GM12891 (cell line): ENCODE measurements around the gene DCDC2C.

Experiments
- PAX5 ChIP-seq: IDR thresholded peaks from 2 replicates; pipeline ENCODE4 v1.6.1; 2011; ENCODE audit warnings: low read length, moderate library complexity, mild to moderate bottlenecking; ENCODE audit not compliant: insufficient read depth, severe bottlenecking
- POLR2A ChIP-seq: IDR thresholded peaks from 2 replicates; pipeline ENCODE4 v1.6.1; 2011; ENCODE audit warnings: low read depth, low read length, control low read depth
- POLR2AphosphoS5 ChIP-seq: IDR thresholded peaks from 2 replicates; pipeline ENCODE4 v1.6.1; 2011; ENCODE audit warnings: low read depth, low read length, control low read depth
- POU2F2 ChIP-seq: IDR thresholded peaks from 2 replicates; pipeline ENCODE4 v1.6.1; 2011; ENCODE audit warnings: low read depth, mild to moderate bottlenecking, control low read depth, low read length, moderate library complexity
- SPI1 ChIP-seq: IDR thresholded peaks from 2 replicates; pipeline ENCODE4 v1.6.1; 2011; ENCODE audit warnings: low read depth, low read length, control low read depth
- TAF1 ChIP-seq: IDR thresholded peaks from 2 replicates; pipeline ENCODE4 v1.6.1; 2011; ENCODE audit warnings: low read depth, low read length, control low read depth

DNA sequence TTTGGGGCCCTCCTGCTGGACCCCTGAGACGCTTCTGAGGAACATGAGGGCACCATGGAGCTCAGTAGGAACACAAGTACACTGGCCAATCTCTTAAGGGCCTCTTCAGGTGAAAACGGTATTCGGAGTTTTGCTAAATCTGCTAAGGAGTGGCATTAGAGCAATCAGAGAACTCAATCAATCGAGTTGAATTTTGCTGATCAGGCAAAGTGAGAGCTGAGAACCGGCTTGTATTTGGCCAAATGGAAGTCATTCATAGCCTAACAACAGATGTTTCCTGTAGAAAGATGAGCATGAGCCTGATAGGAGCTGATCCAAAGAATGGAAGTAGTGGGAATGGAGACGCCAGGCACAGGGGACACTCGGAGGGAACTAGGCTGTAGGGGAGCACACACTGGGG lies 133.7 kb downstream of the DCDC2C start:
- TF ChIP-seq POLR2A (no peak), POLR2AphosphoS5 (no peak), TAF1 (no peak), SPI1 (no peak), PAX5 (no peak), POU2F2 (no peak)
